Smooth muscle cell (in vitro differentiated cells): ENCODE measurements around the gene CDC123. TPM values are rescaled to one million over a fixed set of nuclear protein-coding genes. Genes with fewer than 3 reads are reported as not detected.
"Not testable (repeated sequence)": the region's sequence is repeated elsewhere in the genome, so short reads cannot be mapped to it uniquely, and the experiment has no call there.

Experiments
- DNase-seq: peaks from one replicate; lab custom pipeline; 2025; ENCODE audit not compliant: unreplicated experiment; lab: John Stamatoyannopoulos, UW
- H2AFZ ChIP-seq: fragments of 200-600 bp; sonication (generic); 2 replicates; pipeline ENCODE4 v1.6.0; 2016; ENCODE audit warnings: antibody characterized with exemption, low read depth, mild to moderate bottlenecking
- H3F3A ChIP-seq: fragments of 200-600 bp; sonication (generic); 2 replicates; pipeline ENCODE4 v1.6.0; 2017; ENCODE audit warnings: antibody characterized with exemption, low read depth
- H3K27ac ChIP-seq: fragments of 200-600 bp; sonication (generic); 2 replicates; pipeline ENCODE4 v1.5.1; 2016; ENCODE audit warnings: low read depth, mild to moderate bottlenecking
- H3K27me3 ChIP-seq: fragments of 200-600 bp; sonication (generic); 2 replicates; pipeline ENCODE4 v1.6.1; 2016; ENCODE audit warnings: low read depth, mild to moderate bottlenecking
- H3K36me3 ChIP-seq: fragments of 200-600 bp; sonication (generic); 2 replicates; pipeline ENCODE4 v1.5.1; 2016; ENCODE audit warnings: low read depth
- H3K4me1 ChIP-seq: fragments of 200-600 bp; sonication (generic); 2 replicates; pipeline ENCODE4 v1.5.1; 2016; ENCODE audit warnings: low read depth
- H3K4me2 ChIP-seq: fragments of 200-600 bp; sonication (generic); 2 replicates; pipeline ENCODE4 v1.6.0; 2016; ENCODE audit warnings: mild to moderate bottlenecking
- H3K4me3 ChIP-seq: fragments of 200-600 bp; sonication (generic); 2 replicates; pipeline ENCODE4 v1.5.1; 2016; ENCODE audit warnings: mild to moderate bottlenecking
- H3K79me2 ChIP-seq: fragments of 200-600 bp; sonication (generic); 2 replicates; pipeline ENCODE4 v1.6.0; 2016; ENCODE audit warnings: low read depth, mild to moderate bottlenecking
- H3K9ac ChIP-seq: fragments of 200-600 bp; sonication (generic); 2 replicates; pipeline ENCODE4 v1.6.0; 2016; ENCODE audit warnings: low read depth
- H3K9me3 ChIP-seq: fragments of 200-600 bp; sonication (generic); replicated peaks from 2 replicates; pipeline ENCODE4 v1.5.1; 2016; ENCODE audit warnings: low read depth
- H4K20me1 ChIP-seq: fragments of 200-600 bp; sonication (generic); 2 replicates; pipeline ENCODE4 v1.6.0; 2016; ENCODE audit warnings: low read depth
- WGBS: methylation state at CpG from one replicate; pipeline ENCODE4 v1.1.7; 2016; ENCODE audit warnings: low lambda C conversion rate; 5-methylcytosine and 5-hydroxymethylcytosine counted together
- polyA plus RNA-seq: library from polyadenylated mRNA; unstranded; fragments of >200 nt; fragmentation: Nextera tagmentation; extraction: Ambion mirVana; gene quantifications from 2 replicates; pipeline ENCODE4 v1.2.1, GENCODE V29; 2016
- total RNA-seq: library from RNA; depleted of rRNA; stranded (reverse); fragments of >200 nt; gene quantifications from 2 replicates; pipeline ENCODE4 v1.2.3, GENCODE V29; 2014
- TF ChIP-seq, protein P1 (sequence below): fragments of 200-600 bp; sonication (generic); IDR thresholded peaks from 2 replicates; pipeline ENCODE4 v1.5.1; 2017; ENCODE audit warnings: borderline replicate concordance, mild to moderate bottlenecking, antibody characterized with exemption; ENCODE audit not compliant: insufficient read depth, poor library complexity, severe bottlenecking

The CDC123 gene
- total and polyA plus RNA-seq, 2 experiments from 2014 or later = 78.2 to 97.2 TPM

DNA sequence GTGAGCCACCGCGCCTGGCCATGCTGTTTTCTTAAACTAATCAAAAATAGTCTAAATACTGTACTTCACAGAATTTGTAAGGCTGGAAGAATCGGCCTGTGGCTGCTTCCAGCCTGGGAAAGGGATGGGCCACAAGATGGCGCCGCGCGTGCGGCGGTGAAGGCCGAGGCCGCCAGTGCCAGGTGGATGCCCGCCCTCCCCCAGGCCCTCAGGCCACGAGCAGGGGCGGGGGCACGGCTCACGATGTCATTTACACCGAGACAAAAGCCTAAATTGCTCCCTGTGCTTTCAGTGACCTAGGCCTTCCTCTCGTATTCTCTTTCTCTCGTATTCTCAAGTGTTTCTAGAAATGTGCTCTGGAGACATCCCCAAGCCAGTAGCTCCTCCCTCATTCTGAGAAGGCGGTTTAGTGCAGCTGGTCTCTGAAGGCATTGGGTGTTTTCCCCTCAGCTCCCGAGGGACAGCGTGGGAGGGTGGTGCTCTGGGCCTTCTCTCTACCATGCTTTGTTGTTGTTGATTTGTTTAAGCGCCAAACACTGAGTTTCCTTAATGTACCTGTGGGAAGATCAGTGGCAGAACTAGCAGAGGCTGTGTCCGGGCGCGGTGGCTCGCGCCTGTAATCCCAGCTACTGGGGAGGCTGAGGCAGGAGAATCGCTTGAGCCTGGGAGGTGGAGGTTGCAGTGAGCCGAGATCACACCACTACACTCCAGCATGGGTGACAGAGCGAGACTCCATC, 68.4 kb downstream of the CDC123 start:
- peak overlapping the region; percentile 86 for H3K4me2 ChIP-seq
- H3F3A ChIP-seq = no peaks in the 10 kb centered on the region
- no peaks in the 10 kb centered on the region for H3K27me3 ChIP-seq
- peak overlapping the region; percentile 34 for H3K9ac ChIP-seq
- H3K9me3 ChIP-seq = no peaks in the 10 kb centered on the region
- no peaks in the 10 kb centered on the region for H4K20me1 ChIP-seq
- no peaks in the 10 kb centered on the region for H3K36me3 ChIP-seq
- H3K79me2 ChIP-seq = no peaks in the 10 kb centered on the region
- H3K4me3 ChIP-seq = peak overlapping the region; percentile 40
- peak; percentile 39 for DNase-seq
- H3K27ac ChIP-seq = peak overlapping the region; percentile 15
- WGBS = 18% methylated on average over 28 of the region's 31 CpGs
- TF ChIP-seq, protein P1, sequence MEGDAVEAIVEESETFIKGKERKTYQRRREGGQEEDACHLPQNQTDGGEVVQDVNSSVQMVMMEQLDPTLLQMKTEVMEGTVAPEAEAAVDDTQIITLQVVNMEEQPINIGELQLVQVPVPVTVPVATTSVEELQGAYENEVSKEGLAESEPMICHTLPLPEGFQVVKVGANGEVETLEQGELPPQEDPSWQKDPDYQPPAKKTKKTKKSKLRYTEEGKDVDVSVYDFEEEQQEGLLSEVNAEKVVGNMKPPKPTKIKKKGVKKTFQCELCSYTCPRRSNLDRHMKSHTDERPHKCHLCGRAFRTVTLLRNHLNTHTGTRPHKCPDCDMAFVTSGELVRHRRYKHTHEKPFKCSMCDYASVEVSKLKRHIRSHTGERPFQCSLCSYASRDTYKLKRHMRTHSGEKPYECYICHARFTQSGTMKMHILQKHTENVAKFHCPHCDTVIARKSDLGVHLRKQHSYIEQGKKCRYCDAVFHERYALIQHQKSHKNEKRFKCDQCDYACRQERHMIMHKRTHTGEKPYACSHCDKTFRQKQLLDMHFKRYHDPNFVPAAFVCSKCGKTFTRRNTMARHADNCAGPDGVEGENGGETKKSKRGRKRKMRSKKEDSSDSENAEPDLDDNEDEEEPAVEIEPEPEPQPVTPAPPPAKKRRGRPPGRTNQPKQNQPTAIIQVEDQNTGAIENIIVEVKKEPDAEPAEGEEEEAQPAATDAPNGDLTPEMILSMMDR = peak; percentile 87
- no peaks in the 10 kb centered on the region for H3K4me1 ChIP-seq
- H2AFZ ChIP-seq = peak overlapping the region; percentile 65

DNA sequence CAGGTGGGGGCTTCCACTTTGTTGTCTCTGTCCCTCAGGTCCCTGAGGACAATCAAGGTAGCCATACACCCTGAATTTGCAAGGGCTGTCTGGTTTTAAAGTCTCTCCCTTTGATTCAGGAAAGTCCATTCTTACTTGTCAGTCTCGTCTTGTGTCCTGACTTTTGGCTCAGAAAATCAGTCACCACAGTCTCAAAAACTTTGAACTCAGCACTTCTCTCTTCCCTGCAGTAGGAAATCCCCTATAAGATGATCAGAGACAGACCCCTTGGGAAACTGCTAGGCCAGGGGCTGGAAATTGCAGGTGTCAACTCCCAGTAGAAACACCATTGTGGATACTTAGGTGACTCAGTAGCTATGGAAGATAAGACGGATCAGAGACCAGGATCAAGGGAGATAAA, 73.1 kb downstream of the CDC123 start:
- Histone ChIP-seq H3K79me2 (no peaks in the 10 kb centered on the region), H3K27me3 (no peaks in the 10 kb centered on the region), H3K4me2 (no peak overlapping the region), H2AFZ (no peak overlapping the region), H3K9me3 (no peaks in the 10 kb centered on the region), H3K4me1 (no peaks in the 10 kb centered on the region), H3K9ac (no peak overlapping the region), H3K27ac (no peak overlapping the region), H4K20me1 (no peaks in the 10 kb centered on the region), H3K4me3 (no peak overlapping the region), H3K36me3 (no peaks in the 10 kb centered on the region), H3F3A (no peaks in the 10 kb centered on the region)
- no peak for DNase-seq
- TF ChIP-seq, protein P1 = no peak
- WGBS = 77% methylated on average over 2 of the region's 2 CpGs

DNA sequence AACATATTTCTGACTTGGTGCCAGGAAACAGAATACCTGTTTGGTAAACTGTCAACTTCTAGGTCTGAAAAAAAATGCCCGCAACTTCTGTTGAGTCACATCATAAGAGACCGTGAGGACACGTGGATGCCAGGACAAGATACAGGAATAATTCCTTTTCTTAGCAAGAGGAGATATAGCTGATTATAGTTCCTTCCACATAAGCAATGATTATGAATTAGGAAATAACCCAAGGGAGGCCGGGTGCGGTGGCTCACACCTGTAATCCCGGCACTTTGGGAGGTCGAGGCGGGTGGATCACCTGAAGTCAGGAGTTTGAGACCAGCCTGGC, 75.2 kb downstream of the CDC123 start:
- Histone ChIP-seq H3K4me2 (peak overlapping the region; percentile 45), H3K36me3 (no peaks in the 10 kb centered on the region), H3K9me3 (no peaks in the 10 kb centered on the region), H2AFZ (no peak overlapping the region), H3K4me1 (no peaks in the 10 kb centered on the region), H3K79me2 (no peaks in the 10 kb centered on the region), H3K4me3 (no peak overlapping the region), H3K9ac (no peak overlapping the region), H3K27ac (peak overlapping the region; percentile 13), H4K20me1 (no peaks in the 10 kb centered on the region), H3F3A (no peaks in the 10 kb centered on the region), H3K27me3 (no peaks in the 10 kb centered on the region)
- DNase-seq = no peak
- WGBS = 65% methylated on average over 8 of the region's 8 CpGs
- TF ChIP-seq, protein P1 = no peak

DNA sequence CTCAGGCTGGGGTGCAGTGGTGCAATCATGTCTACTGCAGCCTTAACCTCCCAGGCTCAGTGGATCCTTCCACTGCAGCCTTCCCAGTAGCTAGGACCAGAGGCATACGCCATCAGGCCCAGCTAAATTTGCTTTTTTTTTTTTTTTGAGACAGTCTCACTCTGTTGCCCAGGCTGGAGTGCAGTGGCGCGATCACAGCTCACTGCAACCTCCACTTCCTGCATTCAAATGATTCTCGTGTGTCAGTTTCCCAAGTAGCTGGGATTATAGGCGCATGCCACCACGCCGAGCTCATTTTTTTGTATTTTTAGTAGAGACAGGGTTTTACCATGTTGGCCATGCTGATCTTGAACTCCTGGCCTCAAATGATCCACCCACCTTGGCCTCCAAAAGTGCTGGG, 81.9 kb downstream of the CDC123 start:
- H3K27ac ChIP-seq, H3K4me3 ChIP-seq, H3K9me3 ChIP-seq, H3K4me2 ChIP-seq, H3K27me3 ChIP-seq, H2AFZ ChIP-seq, DNase-seq, H3K4me1 ChIP-seq, H3F3A ChIP-seq, H4K20me1 ChIP-seq, H3K79me2 ChIP-seq, H3K9ac ChIP-seq, H3K36me3 ChIP-seq: not testable (repeated sequence)
- WGBS = 58% methylated on average over 7 of the region's 7 CpGs
